Transverse colon (tissue), 3 donors: ENCODE data around the gene ZDHHC17.

ENCODE experiments used
- POLR2A ChIP-seq: fragments of 450-650 bp; IDR thresholded peaks from one replicate; pipeline ENCODE4 v1.6.1; 2016; ENCODE audit warnings: antibody characterized with exemption, mild to moderate bottlenecking, moderate library complexity
- TF ChIP-seq, protein P1 (sequence below), 5 experiments: fragments of 200-600 bp in 3 of 5; fragments of 450-650 bp in 2 of 5; sonication (generic) in 3 of 5; IDR thresholded peaks; 1 replicate in 2 of 5; 2 replicates in 3 of 5; pipeline ENCODE4 v1.5.1; 2016 to 2017; ENCODE audit warnings: antibody characterized with exemption in 5 of 5, inconsistent platforms in 3 of 5, mild to moderate bottlenecking in 2 of 5, moderate library complexity in 1 of 5

- TF ChIP-seq, protein P1, sequence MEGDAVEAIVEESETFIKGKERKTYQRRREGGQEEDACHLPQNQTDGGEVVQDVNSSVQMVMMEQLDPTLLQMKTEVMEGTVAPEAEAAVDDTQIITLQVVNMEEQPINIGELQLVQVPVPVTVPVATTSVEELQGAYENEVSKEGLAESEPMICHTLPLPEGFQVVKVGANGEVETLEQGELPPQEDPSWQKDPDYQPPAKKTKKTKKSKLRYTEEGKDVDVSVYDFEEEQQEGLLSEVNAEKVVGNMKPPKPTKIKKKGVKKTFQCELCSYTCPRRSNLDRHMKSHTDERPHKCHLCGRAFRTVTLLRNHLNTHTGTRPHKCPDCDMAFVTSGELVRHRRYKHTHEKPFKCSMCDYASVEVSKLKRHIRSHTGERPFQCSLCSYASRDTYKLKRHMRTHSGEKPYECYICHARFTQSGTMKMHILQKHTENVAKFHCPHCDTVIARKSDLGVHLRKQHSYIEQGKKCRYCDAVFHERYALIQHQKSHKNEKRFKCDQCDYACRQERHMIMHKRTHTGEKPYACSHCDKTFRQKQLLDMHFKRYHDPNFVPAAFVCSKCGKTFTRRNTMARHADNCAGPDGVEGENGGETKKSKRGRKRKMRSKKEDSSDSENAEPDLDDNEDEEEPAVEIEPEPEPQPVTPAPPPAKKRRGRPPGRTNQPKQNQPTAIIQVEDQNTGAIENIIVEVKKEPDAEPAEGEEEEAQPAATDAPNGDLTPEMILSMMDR (IDR thresholded peaks at IDR 0.05): no peak
- no peak for TF ChIP-seq POLR2A
Observed at GRCh38 chr12:76786986-76787385, 23.1 kb downstream of the ZDHHC17 start.
